ENCODE data around the gene EWSR1. TPM values are rescaled to one million over a fixed set of nuclear protein-coding genes. Genes with fewer than 3 reads are reported as not detected.

EWSR1 gene
- total RNA-seq, 2 experiments from 2014 or later = 292 to 309 TPM

DNA sequence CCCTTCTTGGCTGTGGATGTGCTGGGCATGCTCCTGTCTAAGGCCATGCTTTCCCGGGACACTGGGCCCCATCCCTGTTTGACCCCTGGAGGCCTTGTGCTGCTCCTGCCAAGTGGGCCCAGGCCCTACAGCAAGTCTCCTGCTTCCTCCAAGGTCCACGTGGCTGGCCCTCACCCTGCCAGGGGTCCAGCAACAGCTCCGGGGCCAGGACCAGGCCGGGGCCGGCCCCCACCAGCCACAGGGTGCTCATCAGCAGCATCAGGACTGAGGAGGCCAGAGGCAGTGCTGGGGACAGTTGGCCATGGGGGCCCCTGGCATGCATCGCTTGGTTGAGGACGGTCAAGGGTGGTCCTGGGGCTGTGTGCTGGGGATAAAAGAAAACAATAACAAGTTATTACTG, 2.8 kb upstream of the EWSR1 start:
- CTCF ChIA-PET = no interaction called here
- POLR2A ChIA-PET = no interaction called here
- no peak overlapping the region for H3K4me3 Mint-ChIP-seq
- H3K36me3 ChIP-seq (ENCODE audit: insufficient read depth, low read length) = peaks cover 9% of the 10 kb centered on the region
- H3K4me1 Mint-ChIP-seq (ENCODE audit: low read depth) = peaks cover 37% of the 10 kb centered on the region
- H3K36me3 Mint-ChIP-seq (ENCODE audit: low read depth) = peaks cover 29% of the 10 kb centered on the region
- no peaks in the 10 kb centered on the region for H3K27me3 Mint-ChIP-seq
- no peaks in the 10 kb centered on the region for H3K9me3 ChIP-seq (ENCODE audit: control insufficient read depth in 1 of 2, insufficient read depth in 1 of 2, low read length in 2 of 2)
- H3K4me3 ChIP-seq (ENCODE audit: low read length) = no peak overlapping the region
- DNase-seq = no peak
- no peaks in the 10 kb centered on the region for H3K27me3 ChIP-seq (ENCODE audit: control insufficient read depth in 1 of 2, insufficient read depth in 2 of 2, low read length in 2 of 2)
- ATAC-seq (ENCODE audit: poor library complexity) = no peak
- H3K9me3 Mint-ChIP-seq = no peaks in the 10 kb centered on the region
- no peak overlapping the region for H3K27ac Mint-ChIP-seq
- H3K4me1 ChIP-seq (ENCODE audit: insufficient read depth, low read length) = peaks cover 32% of the 10 kb centered on the region
- H3K27ac ChIP-seq (ENCODE audit: low read depth in 1 of 2, low read length in 2 of 2) = no peak overlapping the region
- intact Hi-C loops (cut with DNase I, micrococcal nuclease) = loop anchor here in 1 of 2 experiments (5.0 to 10.0 kb wide), 4 partner anchors 122 to 1341 kb away; partner anchors contain the start of genes AP1B1, THOC5 and ZNRF3
- TF ChIP-seq, protein P1, sequence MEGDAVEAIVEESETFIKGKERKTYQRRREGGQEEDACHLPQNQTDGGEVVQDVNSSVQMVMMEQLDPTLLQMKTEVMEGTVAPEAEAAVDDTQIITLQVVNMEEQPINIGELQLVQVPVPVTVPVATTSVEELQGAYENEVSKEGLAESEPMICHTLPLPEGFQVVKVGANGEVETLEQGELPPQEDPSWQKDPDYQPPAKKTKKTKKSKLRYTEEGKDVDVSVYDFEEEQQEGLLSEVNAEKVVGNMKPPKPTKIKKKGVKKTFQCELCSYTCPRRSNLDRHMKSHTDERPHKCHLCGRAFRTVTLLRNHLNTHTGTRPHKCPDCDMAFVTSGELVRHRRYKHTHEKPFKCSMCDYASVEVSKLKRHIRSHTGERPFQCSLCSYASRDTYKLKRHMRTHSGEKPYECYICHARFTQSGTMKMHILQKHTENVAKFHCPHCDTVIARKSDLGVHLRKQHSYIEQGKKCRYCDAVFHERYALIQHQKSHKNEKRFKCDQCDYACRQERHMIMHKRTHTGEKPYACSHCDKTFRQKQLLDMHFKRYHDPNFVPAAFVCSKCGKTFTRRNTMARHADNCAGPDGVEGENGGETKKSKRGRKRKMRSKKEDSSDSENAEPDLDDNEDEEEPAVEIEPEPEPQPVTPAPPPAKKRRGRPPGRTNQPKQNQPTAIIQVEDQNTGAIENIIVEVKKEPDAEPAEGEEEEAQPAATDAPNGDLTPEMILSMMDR (IDR thresholded peaks at IDR 0.05) = no peak

DNA sequence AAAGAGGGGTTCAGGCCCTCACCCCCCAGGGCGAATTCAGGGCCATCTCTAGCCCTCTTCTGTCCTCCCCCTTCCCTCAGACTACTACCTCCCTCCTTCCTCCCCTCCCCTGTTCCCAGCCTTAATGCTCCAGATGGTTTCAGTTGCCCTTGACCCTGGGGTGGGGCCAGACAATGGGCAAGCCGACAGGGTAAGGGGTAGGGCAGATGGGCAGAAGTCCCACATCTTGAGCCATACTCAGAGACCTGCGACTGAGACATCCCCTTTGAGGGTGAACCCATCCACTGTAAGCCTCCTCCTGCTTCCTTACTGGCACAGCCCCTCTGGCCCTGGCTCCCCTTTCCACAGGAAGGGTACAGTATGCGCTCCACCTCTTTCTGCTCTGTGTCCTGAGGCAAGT, 2.1 kb upstream of the EWSR1 start:
- ChIA-PET CTCF (no interaction called here), POLR2A (no interaction called here)
- intact Hi-C loops (cut with DNase I, micrococcal nuclease) = loop anchor here in 1 of 2 experiments (2.0 to 10.0 kb wide), 5 partner anchors 121 to 1341 kb away; partner anchors contain the start of genes AP1B1, MTFP1, THOC5 and ZNRF3
- no peaks in the 10 kb centered on the region for H3K27me3 Mint-ChIP-seq
- Histone ChIP-seq H3K4me1 (ENCODE audit: insufficient read depth, low read length) (peaks cover 37% of the 10 kb centered on the region), H3K9me3 (ENCODE audit: control insufficient read depth in 1 of 2, insufficient read depth in 1 of 2, low read length in 2 of 2) (no peaks in the 10 kb centered on the region), H3K27me3 (ENCODE audit: control insufficient read depth in 1 of 2, insufficient read depth in 2 of 2, low read length in 2 of 2) (no peaks in the 10 kb centered on the region), H3K27ac (ENCODE audit: low read depth in 1 of 2, low read length in 2 of 2) (no peak overlapping the region), H3K4me3 (ENCODE audit: low read length) (no peak overlapping the region), H3K36me3 (ENCODE audit: insufficient read depth, low read length) (peaks cover 15% of the 10 kb centered on the region)
- DNase-seq (no peak), ATAC-seq (ENCODE audit: poor library complexity) (no peak)
- no peaks in the 10 kb centered on the region for H3K9me3 Mint-ChIP-seq
- TF ChIP-seq, protein P1 (IDR thresholded peaks at IDR 0.05) = no peak
- H3K36me3 Mint-ChIP-seq (ENCODE audit: low read depth) = peaks cover 35% of the 10 kb centered on the region
- H3K27ac Mint-ChIP-seq = peak overlapping the region; percentile 98
- peak overlapping the region; percentile 95 for H3K4me3 Mint-ChIP-seq
- peaks cover 44% of the 10 kb centered on the region for H3K4me1 Mint-ChIP-seq (ENCODE audit: low read depth)

DNA sequence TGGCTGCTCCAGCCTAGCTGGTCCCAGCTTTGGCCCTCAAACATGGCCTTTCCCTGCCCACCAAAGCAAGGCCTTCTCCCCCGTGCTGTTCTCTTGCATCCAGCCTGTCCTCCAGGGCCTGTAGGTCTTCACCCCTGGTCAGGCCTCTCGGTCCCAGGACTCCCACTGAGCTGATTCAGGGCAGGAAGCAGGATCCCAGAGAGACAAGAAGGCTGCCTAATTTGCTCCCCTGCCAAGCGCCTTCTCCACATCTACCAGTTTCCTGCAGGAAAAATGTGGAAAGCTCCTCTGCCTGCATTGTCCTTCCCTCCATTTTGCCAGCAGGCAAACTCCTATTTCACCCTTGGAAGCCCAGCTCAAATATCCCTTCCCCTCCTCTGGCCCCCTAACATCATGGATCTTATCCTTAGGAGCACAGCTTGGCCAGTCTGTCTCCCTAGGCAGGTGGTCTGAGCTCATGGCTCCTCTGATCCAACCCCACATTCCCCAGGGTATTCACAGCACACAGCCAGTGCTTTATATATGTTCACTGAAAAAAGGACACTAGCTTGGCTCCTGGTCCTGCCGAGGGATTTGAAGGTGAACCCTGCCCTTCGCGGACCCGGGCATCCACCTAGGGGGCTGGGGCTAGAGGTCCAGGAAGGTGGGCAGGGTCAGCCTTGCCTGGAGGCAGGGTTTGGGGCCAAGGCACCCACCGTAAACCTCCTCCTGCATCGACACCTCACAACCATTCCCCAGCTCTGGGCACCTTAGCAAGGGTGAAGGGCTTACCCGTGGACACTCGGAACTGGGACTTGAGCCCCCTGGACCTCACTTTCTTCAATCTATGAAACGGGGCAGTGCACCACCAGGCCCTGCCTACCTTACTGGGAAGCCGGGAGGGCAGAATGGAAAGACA, 1.3 kb upstream of the EWSR1 start:
- ChIA-PET POLR2A (interaction anchor here (1.1 to 2.0 kb wide), 4 partner anchors 11 to 467 kb away, joined by 3 to 7 read pairs (median 4); partner anchors contain the start of gene XBP1), CTCF (no interaction called here)
- ATAC-seq (ENCODE audit: poor library complexity) (no peak), DNase-seq (peak in 1 of 14 experiments; percentile 15)
- H3K36me3 ChIP-seq (ENCODE audit: insufficient read depth, low read length) = peaks cover 19% of the 10 kb centered on the region
- TF ChIP-seq, protein P1 (IDR thresholded peaks at IDR 0.05) = no peak
- peak overlapping the region; percentile 95 for H3K4me3 Mint-ChIP-seq
- no peaks in the 10 kb centered on the region for H3K9me3 ChIP-seq (ENCODE audit: control insufficient read depth in 1 of 2, insufficient read depth in 1 of 2, low read length in 2 of 2)
- H3K4me1 ChIP-seq (ENCODE audit: insufficient read depth, low read length) = peaks cover 43% of the 10 kb centered on the region
- no peaks in the 10 kb centered on the region for H3K27me3 Mint-ChIP-seq
- H3K4me1 Mint-ChIP-seq (ENCODE audit: low read depth) = peaks cover 52% of the 10 kb centered on the region
- peak overlapping the region; percentile 98 for H3K4me3 ChIP-seq (ENCODE audit: low read length)
- H3K27ac ChIP-seq (ENCODE audit: low read depth in 1 of 2, low read length in 2 of 2) = no peak overlapping the region
- H3K27me3 ChIP-seq (ENCODE audit: control insufficient read depth in 1 of 2, insufficient read depth in 2 of 2, low read length in 2 of 2) = no peaks in the 10 kb centered on the region
- no peaks in the 10 kb centered on the region for H3K9me3 Mint-ChIP-seq
- H3K36me3 Mint-ChIP-seq (ENCODE audit: low read depth) = peaks cover 42% of the 10 kb centered on the region
- intact Hi-C loops (cut with DNase I, micrococcal nuclease) = loop anchor here in 1 of 2 experiments (2.0 to 10.0 kb wide), 5 partner anchors 120 to 1342 kb away; partner anchors contain the start of genes AP1B1, MTFP1, THOC5 and ZNRF3
- peak overlapping the region; percentile 98 for H3K27ac Mint-ChIP-seq

All from CD4-positive, alpha-beta T cell (primary cell).